Neural progenitor cell (in vitro differentiated cells): Measurements from ENCODE around the gene CYLD.

Source experiments
- CTCF ChIP-seq: fragments of 200-600 bp; sonication (generic); IDR thresholded peaks from 2 replicates; pipeline ENCODE4 v1.5.1; 2017; ENCODE audit warnings: antibody characterized with exemption, mild to moderate bottlenecking
- EZH2phosphoT487 ChIP-seq: fragments of 200-600 bp; sonication (generic); IDR thresholded peaks from 2 replicates; pipeline ENCODE4 v1.6.1; 2017; ENCODE audit warnings: antibody characterized with exemption

GRCh38 chr16:50800074-50800473 lies 58.2 kb downstream of the CYLD start:
- TF ChIP-seq CTCF: no peak
- no peak for TF ChIP-seq EZH2phosphoT487
